C4-2B (cell line): ENCODE data around the gene CACNB2.
A peak's percentile ranks its signal among the peaks of the same experiment; 100 is the strongest.
"Not testable (repeated sequence)": the region's sequence is repeated elsewhere in the genome, so short reads cannot be mapped to it uniquely, and the experiment has no call there.

Source experiments
- H3K27ac ChIP-seq: fragments of 450-650 bp; 2 replicates; pipeline ENCODE4 v1.5.1; 2017
- CTCF ChIP-seq: fragments of 450-650 bp; conservative IDR thresholded peaks from 2 replicates; pipeline ENCODE4 v1.5.1; 2017; ENCODE audit warnings: mild to moderate bottlenecking
- ZFX ChIP-seq: fragments of 450-650 bp; IDR thresholded peaks from 2 replicates; pipeline ENCODE4 v1.6.1; 2017

Gene CACNB2

DNA sequence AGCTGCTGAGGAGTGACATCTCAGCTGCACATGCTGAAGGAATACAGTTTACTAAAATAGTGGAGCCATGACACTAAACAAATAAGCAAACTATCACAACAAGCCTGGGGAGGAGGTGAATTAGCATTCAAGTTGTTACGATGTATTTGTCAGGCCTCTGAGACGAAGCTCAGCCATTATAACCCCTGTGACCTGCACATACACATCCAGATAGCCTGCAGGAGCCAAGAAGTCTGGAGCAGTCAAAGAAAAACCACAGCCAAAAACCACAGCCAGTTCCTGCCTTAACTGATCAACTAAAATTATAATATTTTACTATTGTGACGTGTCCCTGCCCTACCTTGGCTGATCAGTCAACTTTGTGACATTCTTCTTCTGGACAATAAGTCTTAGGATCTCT lies 442.6 kb downstream of the CACNB2 start:
- H3K27ac ChIP-seq = no peak overlapping the region

DNA sequence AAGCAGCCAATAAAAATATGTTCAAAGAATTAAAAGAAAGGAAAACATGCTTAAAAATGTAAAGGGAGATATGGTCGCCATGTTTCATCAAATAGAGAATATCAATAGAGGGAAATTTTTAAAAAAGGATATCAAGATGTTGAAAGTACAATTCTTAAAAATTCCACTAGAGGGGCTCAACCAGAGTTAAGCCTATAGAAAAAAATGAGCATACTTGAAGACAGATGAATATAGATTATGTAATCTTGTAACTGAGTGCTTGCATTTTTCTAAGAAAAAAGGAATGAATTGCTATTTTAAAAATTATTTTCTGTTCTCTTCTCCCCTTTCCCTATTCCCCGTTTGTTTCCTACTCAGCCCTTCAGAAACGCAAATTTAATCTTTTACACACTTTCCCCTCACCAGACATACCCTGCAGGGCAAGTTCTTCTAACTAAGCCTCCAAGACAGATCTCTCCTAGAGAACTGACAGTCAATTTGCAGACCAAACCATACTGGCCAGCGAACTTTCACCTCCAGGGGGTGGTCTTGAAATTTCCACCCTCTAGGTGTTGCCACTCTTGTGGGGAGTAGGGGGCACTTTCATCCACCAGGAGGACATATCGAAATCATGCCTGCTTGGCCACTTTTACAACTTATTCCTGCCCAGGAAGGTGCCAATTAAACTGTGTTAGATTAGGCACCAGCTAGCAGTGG lies 443.5 kb downstream of the CACNB2 start:
- H3K27ac ChIP-seq = no peak overlapping the region
- peak; percentile 41 for TF ChIP-seq CTCF
- no peak for TF ChIP-seq ZFX

More for the DNA sequence above, 442.6 kb downstream of the CACNB2 start:
- no peak for TF ChIP-seq ZFX
- TF ChIP-seq CTCF = no peak

GRCh38 chr10:18586637-18587036 lies 446.4 kb downstream of the CACNB2 start:
- H3K27ac ChIP-seq = not testable (repeated sequence)

- not testable (repeated sequence) for H3K27ac ChIP-seq
Observed at GRCh38 chr10:18591141-18591540, 450.9 kb downstream of the CACNB2 start.
